GM21529 (cell line): ENCODE data around the gene SLC38A6.
"Not testable (repeated sequence)": the region's sequence is repeated elsewhere in the genome, so short reads cannot be mapped to it uniquely, and the experiment has no call there.

Experiments used
- ATAC-seq: cut with Tn5 transposase; IDR thresholded peaks from one replicate; pipeline ENCODE4 v1.9.1; 2021; ENCODE audit not compliant: unreplicated experiment

Gene SLC38A6

GRCh38 chr14:61048640-61049039 is 67.6 kb downstream of the SLC38A6 start:
- ATAC-seq, result no peak

GRCh38 chr14:61050417-61050816 is 69.4 kb downstream of the SLC38A6 start:
- ATAC-seq, result no peak

- ATAC-seq, result no peak
These were observed 70.0 kb downstream of the SLC38A6 start for GRCh38 chr14:61051051-61051450.

- ATAC-seq, result no peak
These were observed 70.6 kb downstream of the SLC38A6 start for GRCh38 chr14:61051621-61052020.

GRCh38 chr14:61063461-61063860 is 82.4 kb downstream of the SLC38A6 start:
- no peak for ATAC-seq

GRCh38 chr14:61064210-61064609 is 83.2 kb downstream of the SLC38A6 start:
- no peak for ATAC-seq

- ATAC-seq, result no peak
These were observed 83.8 kb downstream of the SLC38A6 start for GRCh38 chr14:61064856-61065255.

GRCh38 chr14:61065656-61066055 is 84.6 kb downstream of the SLC38A6 start:
- ATAC-seq, result no peak

- ATAC-seq, result not testable (repeated sequence)
These were observed 91.4 kb downstream of the SLC38A6 start for GRCh38 chr14:61072442-61072841.

GRCh38 chr14:61074852-61075251 is 93.8 kb downstream of the SLC38A6 start:
- ATAC-seq, result no peak

- ATAC-seq, result no peak
These were observed 95.5 kb downstream of the SLC38A6 start for GRCh38 chr14:61076556-61076955.

- ATAC-seq, result no peak
These were observed 96.4 kb downstream of the SLC38A6 start for GRCh38 chr14:61077437-61077836.

- no peak for ATAC-seq
These were observed 97.1 kb downstream of the SLC38A6 start for GRCh38 chr14:61077951-61078720.

- ATAC-seq, result peak; percentile 95
These were observed 99.6 kb downstream of the SLC38A6 start for GRCh38 chr14:61080591-61081010.

- ATAC-seq, result no peak
These were observed 107.0 kb downstream of the SLC38A6 start for GRCh38 chr14:61088081-61088480.

GRCh38 chr14:61089126-61089750 is 108.2 kb downstream of the SLC38A6 start:
- ATAC-seq, result no peak

GRCh38 chr14:61090432-61091216 is 109.6 kb downstream of the SLC38A6 start:
- ATAC-seq, result peak; percentile 82

- no peak for ATAC-seq
These were observed 110.7 kb downstream of the SLC38A6 start for GRCh38 chr14:61091657-61092273.

GRCh38 chr14:61098096-61098495 is 117.1 kb downstream of the SLC38A6 start:
- ATAC-seq, result not testable (repeated sequence)

- ATAC-seq, result no peak
These were observed 117.7 kb downstream of the SLC38A6 start for GRCh38 chr14:61098721-61099120.

GRCh38 chr14:61099216-61099835 is 118.3 kb downstream of the SLC38A6 start:
- no peak for ATAC-seq
